Urothelium cell line (cell line): ENCODE data around the gene NDST1.

Experiments
- DNase-seq: peaks from one replicate; pipeline ENCODE4 v3.0.0; 2011; ENCODE audit warnings: low spot score, mixed read lengths
- FAIRE-seq: peaks from 2 replicates; lab custom pipeline; 2011; peaks lifted over from hg19 to GRCh38; lab: Jason Lieb, UNC

NDST1 gene

DNA sequence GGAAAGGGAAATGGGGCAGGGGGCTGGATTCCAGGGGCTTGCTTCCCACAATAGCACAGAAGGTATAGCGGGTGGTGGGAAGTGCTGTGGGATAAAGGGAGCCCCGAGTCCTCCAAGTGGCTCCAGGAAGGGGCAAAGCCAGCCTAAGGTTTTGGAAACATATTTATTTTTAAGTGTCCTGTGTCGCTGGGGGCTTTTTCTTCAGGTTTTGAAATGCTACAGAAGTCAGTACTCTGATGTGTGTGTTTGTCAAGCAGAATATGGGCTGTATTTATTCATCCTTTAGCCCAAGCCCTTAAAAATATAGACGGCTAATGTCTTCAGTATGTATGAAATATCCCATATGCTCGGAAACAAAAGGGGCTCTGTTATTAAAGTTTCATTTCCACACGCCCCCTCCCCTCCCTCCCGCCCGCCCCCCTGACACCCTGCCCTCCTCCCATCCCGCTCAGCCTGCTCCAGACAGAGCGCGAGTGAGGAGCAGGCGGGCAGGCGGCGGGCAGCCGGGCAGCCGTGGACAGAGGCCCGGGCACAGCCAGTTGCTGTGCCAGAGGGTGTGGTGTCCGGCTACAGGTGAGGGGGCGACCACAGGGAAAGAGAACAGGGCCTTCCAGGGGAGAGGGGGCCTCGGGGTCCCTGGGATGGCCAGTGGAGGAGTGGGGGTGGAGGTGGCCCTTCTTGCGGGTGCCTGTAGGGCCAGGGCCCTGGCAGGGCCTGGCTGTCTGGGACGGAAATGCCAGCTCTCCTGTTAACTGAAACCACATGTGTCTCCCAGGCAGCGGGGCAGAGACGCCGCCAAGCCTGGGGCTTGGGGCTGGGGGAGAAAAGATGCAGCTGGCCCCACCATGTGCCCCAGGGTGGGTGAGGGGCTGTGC lies 92.9 kb downstream of the NDST1 start:
- FAIRE-seq, result no peak
- DNase-seq, result no peak

DNA sequence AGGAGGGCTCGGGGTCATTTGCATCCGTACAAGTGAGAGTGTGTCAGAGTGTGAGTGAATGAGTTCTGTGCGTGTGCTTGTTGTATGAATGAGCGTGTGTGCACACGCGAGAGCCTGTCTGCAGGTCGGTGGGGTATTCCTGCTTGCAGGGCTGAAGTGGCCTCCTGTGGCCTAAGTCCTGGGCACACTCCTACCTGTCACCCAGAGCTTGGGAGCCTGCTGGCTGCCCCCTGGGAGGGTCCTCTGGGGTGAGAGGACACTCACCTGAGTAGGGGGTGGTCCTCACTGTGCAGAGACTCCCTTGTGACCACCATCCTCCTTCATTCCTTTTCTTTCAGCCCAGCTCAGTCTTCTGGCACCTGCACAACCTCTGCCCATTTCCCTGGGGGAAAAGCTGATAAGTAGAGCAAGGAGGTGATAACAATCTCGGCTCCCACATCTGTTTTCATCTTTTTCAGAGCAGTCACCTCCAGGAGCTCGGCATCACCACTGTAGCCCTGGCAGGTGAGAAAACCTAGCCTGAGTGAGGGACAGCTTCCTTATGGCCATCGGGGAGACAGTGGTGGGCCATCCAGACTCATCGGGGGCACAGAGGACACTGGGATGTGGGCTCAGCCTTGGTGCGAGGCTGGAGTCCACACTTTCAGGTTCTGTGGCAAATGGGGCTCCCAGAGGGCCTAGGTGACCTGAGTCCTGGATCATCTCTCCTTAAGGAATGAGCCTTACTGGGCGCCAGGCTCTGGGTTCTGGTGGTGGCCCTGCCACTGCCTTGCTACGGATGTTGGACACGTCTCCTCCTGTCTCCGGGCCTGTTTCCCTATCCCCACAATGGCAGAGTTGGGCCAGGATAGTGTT lies 93.8 kb downstream of the NDST1 start:
- no peak for FAIRE-seq
- DNase-seq, result no peak

DNA sequence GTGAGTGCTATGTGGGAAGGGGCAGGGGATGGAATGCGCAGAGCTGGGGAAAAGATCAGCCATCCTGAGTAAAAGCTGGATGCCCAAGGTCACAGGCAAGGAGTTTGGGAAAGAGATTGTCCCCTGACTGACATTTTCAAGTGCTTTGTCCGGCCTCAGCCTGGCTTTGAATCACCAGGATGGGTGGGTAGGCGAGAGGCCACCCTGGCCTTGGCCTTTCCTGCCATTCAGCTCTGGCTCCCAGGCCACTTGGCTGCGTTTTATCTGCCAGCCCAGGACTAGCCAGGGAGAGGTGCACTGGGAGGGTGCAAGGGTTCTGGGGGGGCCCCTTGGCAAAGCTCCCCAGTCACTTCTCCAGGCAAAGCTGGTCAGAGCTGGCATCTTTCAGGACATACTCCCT lies 95.1 kb downstream of the NDST1 start:
- DNase-seq (no peak), FAIRE-seq (no peak)

DNA sequence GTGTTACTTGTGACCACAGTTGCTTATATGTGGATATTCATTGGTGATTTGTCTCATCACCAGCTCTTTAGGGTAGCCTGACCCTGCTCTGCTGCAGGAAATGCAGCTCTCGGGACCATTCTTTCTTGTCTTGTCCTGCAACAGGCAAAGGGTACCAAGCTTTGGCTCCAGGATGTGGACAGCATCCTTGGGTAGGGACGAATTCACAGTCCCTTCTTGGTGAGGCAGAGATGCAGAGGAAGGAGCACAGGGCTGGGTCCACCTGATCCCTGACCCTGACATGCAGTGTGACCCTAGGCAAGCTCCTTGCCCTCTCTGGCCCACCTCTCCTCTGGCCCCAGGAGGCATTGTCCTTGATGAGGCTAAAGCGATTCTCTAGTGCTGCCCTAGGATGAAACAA lies 95.6 kb downstream of the NDST1 start:
- FAIRE-seq, result no peak

DNA sequence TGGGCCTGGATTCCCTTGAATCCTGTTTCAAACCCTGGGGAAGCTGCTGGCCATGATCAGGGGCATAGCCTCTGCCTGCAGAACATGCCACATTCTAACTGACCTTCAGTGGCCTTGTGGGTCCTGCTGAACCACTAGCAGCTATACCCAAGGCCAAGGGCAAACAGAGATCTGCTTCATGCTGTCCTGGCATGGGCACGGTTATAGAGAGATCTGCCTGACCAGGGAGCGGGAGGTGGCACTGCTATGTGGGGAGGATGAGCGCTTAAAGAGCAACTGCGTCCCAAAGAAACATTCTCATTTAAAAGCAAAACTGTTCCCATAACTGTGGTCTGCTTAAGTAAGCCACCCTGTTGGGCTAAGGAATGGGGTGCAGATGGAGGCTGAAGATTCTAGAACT lies 96.1 kb downstream of the NDST1 start:
- FAIRE-seq (no peak), DNase-seq (no peak)

More for the DNA sequence above, 95.6 kb downstream of the NDST1 start:
- no peak for DNase-seq

DNA sequence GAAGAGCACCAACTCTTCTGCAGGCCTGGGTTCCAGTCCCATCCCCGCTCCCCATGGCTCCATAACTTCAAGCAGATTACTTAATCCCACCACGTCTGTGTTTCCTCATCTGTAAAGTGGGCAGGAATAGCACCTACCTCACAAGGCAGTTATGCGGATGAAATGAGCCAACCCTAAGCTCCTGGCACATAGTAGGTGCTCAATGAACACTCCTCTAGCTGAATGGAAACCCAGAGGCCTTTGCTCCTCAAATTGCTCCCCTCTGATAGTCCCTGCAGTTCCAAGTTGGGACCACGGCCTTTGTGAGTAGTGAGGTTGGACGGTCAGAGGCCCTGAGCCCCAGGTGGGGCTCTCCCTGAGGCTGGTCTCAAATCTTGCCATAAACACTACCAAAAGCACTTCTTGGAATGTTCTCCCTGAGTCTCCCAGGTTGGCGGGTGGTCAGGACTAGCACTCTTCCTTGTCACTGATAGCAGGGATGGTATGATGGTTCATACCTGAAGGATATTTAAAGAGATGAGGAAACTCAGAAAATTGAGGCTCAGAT lies 97.0 kb downstream of the NDST1 start:
- DNase-seq, result no peak
- no peak for FAIRE-seq

DNA sequence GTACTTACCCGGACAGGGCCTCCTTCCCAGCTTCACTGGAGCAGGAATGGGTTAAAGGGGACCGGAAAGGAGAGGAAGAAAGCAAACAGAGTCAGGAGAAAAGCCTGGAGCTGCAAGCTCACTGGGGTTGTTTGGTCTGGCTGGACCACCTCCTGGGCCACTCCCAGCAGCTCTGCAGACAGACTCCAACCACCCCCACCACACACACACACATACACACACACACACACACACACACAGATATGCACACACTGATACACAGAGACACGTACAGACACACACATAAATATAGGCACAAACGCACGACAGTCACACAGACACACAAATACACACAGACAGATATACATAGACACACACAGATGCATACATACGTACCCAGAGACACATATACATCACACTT lies 97.6 kb downstream of the NDST1 start:
- DNase-seq (no peak), FAIRE-seq (no peak)

DNA sequence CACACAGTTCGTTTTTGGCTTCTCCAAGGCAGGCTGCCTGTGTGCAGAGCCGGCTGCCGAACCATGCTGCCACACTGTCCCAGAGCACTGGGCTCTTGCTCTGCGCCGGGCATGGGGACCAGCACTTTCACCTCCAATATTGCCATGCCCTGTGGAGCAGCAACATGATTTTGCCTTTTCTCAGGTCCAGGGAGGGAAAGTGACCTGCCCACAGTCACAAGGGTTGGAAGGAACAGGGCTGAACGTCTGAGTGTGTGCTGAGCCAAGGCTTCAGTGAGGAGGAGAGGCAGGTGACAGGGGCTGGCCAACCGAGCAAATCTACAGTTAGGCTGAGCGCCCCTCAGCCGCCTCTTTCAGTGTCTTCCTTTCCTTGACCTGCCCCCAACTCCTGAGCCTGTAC lies 98.5 kb downstream of the NDST1 start:
- no peak for FAIRE-seq
- DNase-seq, result no peak

DNA sequence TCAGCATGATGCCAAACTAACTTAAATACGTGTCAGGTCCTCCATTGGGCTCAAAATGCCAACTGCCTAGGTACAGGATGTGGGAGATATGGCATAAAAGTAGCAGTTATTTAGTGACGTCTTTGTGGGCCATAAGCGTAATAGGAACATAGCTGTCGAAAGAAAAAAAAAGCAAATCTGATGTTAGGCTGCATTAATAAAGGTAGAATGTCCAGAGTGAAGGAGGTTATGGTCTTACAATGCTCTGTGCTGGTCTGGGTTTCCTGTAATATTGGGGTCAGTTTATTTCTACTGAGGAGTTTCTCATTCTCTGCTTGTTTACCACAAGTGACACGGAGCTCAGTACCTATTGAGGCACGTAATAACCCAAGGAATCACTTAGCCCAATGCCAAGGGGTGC lies 99.2 kb downstream of the NDST1 start:
- DNase-seq (no peak), FAIRE-seq (no peak)
